Astrocyte of the hippocampus (primary cell): Measurements from ENCODE around the gene HCFC1R1.

Source experiments
- DNase-seq: peaks from one replicate; pipeline ENCODE4 v3.0.0; 2011; ENCODE audit warnings: low read depth, low spot score

HCFC1R1 gene

DNA sequence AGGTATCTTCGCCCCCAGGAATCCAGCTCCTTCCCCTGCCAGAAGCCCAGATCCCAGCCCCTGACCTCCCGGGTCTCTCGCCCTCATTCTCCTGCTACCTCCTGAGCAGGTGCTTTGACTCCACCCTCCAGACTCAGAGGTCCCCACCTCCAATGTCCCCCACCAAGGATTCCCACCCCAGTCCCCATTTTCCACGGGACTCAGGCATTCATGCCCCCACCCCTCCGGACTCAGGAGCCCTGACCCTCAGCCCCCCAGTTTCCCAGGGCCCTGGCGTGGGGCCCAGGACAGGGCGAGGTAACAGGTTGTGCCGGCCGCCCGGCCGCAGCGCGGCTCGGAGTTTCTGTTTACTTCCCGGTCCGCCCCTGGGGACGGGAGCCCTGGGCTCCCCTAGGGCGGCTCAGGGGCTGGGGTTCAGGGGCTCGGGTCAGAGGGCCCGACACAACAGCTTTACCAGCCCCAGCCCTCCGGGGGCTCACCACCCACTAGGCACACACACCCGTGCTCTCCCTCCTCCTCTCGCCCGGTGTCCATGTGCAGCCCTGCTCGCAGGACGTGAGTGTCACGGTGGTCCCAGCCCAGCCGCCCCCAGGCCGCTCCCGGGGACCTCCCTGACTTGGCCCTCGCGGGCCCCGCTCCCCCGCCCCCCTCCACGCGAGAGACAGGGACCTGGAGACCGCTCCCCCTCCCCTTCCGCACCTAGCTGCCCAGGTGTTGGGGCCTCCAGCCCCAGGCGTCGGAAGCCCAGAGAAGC, 12.4 kb upstream of the HCFC1R1 start:
- no peak for DNase-seq

GRCh38 chr16:3035289-3035971, 11.7 kb upstream of the HCFC1R1 start:
- DNase-seq = no peak

- DNase-seq = no peak
Observed at GRCh38 chr16:3032624-3033023, 8.9 kb upstream of the HCFC1R1 start.

- DNase-seq = no peak
Observed at GRCh38 chr16:3030222-3031212, 6.8 kb upstream of the HCFC1R1 start.

GRCh38 chr16:3029491-3030221, 5.9 kb upstream of the HCFC1R1 start:
- peak; percentile 57 for DNase-seq

DNA sequence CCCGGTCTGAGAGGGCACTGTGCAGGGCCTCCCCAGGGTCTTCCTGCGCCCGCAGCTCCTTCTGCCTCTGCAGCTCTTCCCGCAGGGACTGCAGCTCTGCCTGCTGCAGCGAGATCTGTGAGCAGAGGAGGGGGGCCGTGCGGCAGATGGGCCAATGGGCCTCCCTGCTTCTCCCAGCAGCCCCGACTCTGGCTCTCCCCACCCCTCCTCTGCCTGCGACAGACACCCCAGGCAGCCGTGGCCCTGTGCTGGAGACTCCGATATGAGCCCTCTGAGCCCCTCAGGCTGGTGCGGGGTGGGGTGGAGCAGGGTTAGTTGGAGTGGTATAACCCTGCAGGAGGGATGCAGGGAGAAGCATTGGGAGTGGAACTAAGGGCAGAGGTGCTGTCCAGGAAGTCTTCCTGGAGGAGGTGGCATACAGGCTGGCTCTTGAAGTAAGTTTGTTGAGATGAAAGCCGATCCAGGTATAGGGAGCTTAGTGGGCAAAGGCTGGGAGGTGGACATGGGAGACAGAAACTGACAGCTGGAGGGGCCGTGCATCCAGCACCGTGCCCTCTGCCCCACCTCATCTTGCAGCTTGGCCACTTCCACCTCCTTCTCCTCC, 5.1 kb upstream of the HCFC1R1 start:
- DNase-seq = no peak

DNA sequence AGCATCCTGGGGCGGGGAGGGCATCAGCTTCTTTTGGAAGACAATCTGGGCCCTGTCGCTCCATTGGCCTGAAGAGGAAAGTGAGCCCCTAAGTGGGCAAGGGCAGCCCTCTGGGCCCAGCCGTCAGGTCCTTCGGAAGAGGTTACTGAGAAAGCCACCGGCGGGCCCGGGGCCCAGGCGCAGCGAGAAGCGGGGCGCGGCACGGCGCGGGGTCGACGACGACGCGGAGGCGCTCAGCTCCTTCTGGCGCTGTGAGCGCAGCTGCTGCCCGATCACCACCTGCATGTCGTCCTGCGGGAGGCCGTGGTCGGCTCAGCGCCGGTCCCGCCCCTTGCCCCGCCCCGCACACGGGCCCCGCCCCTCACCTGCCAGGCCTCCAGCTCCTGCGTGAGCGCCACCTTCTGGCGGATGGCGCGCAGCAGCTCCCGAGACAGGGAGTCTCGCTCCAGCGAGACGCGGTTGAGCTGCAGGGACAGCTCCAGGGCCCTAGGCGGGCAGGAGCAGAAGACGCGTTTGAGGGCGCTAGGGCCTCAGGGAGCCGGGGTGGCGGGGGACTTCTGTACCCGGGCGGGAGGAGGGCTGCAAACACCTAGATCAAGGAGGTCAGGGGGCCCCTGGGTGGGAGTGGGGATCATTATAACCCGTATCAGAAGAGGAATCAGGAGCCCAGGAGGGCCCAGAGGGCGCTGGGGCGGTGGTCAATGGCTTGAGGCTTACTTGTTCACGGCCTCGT, 4.4 kb upstream of the HCFC1R1 start:
- peak; percentile 95 for DNase-seq

DNA sequence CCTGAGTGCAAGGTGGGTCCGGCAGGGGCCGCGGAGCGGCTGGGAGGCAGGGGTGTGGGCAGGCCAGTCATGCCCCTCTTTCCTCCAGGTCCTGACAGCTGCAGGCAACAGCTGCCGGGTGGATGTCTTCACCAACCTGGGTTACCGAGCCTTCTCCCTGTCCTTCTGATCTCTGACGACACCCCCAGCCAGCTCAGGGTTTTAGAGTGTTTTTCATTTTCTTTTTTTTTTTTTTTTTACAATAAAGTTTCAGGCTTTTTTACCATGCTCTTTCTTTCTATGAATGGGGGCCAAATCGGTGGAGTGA, 3.7 kb upstream of the HCFC1R1 start:
- DNase-seq = no peak

DNA sequence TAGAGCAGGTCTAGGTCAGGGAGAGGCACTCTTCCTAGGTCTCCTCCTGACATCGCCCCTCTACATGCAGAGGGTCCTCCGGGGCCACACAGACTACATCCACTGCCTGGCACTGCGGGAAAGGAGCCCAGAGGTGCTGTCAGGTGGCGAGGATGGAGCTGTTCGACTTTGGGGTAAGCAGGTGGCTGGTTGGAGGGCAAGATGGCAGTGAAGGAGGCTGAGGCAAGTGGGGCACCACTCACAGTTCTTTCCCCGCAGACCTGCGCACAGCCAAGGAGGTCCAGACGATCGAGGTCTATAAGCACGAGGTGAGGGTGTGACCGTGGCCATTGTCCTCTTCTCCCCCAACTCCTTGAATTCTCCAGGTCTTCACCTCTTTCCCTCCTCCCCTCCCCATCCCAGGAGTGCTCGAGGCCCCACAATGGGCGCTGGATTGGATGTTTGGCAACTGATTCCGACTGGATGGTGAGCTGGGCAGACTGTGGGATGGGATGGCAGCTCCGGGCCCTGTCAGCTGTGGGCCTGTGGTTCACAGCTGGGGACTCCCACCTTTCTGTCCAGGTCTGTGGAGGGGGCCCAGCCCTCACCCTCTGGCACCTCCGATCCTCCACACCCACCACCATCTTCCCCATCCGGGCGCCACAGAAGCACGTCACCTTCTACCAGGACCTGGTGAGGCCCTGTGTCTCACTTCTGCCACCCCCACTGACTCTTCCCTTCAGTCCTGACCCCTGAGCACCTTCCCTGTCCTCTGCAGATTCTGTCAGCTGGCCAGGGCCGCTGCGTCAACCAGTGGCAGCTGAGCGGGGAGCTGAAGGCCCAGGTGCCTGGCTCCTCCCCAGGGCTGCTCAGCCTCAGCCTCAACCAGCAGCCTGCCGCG, 3.1 kb upstream of the HCFC1R1 start:
- DNase-seq = no peak

- no peak for DNase-seq
Observed at GRCh38 chr16:3026003-3026378, 2.2 kb upstream of the HCFC1R1 start.

- no peak for DNase-seq
Observed at GRCh38 chr16:3025032-3026002, 1.6 kb upstream of the HCFC1R1 start.

- DNase-seq = peak; percentile 87
Observed at GRCh38 chr16:3023415-3023668, 400 bp downstream of the HCFC1R1 start.

DNA sequence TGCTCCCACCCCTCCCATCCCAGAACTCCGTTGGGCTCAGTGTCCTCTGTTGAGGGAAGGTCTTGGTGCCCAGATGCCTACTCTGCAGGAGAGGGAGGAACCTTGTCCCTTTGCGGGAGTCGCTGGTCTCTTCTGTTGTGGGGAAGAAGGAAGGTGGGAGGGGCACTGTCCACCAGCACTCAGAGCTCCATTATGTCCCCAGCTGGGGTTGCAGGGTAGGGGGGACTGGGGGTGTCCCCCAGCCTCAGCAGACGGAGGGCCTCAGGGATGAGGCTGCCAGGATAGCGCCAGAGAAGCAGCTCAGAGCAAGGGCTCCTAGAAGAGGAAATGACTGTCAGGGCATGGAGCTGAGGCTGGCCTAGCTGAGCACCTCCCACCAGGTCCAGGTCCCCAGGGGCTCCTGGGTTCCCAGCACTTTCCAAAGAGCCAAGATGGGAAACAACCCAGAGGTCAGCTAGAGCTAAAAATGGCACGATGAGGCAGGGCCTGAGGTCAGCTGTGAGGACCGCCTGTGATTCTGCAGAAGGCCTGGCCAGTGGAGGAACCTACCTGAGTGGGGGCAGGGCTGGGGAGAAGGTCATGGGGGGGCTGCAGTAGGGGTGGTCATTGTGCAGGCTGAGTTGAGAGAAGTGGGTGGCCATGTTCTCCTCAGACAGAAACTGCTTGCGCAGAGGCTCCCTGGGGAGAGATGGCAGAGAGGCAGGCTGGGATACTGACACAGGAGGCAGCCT, 893 bp downstream of the HCFC1R1 start:
- no peak for DNase-seq

- DNase-seq = peak; percentile 98
Observed at GRCh38 chr16:3022208-3022683, 1.5 kb downstream of the HCFC1R1 start.

GRCh38 chr16:3021449-3022207, 2.1 kb downstream of the HCFC1R1 start:
- DNase-seq = peak; percentile 98

DNA sequence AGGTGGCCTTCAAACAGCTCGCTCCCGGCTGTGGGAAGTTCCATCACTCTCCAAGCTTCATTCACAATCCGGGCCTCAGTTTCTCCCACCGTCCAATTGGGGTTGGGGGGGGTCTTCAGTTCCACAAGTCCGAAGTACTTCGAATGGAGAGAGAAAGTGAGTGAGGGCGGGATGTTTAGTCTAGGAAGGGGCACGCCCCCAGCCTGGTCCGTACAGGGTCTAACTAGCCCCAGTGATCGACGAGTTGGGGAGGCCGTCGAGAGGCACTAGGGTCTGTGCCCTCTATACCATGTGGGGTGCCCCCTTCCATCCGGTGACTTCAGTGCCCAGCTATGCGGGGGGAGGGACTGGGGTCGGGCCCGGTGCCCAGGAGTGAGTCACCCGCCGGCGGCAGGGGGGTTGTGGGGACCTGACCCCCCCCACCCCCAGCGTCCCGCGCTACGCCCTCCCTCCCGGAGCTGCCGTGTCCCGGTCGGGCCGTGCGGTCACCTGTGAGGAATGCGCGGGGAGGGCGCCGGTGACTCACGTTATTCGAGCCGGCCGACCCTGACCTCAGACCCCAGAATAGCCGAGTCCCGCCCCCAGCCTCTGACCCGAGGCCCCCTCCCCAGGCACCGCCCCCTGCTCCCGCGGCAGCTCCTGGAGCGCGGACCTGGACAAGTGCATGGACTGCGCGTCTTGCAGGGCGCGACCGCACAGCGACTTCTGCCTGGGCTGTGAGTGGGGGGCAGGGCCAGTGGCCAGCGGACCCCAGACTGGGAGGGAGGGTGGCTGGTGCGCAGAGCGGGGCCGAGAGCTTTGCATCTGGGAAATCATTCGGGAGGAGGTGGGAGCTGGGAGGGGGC, 2.9 kb downstream of the HCFC1R1 start:
- DNase-seq = peak; percentile 97
